Activated CD8-positive, alpha-beta memory T cell treated with anti-CD3 and anti-CD28 coated beads for 24 hours (primary cell): ENCODE results near the gene MRPS26.
A peak's percentile ranks its signal among the peaks of the same experiment; 100 is the strongest.

Experiments
- DNase-seq: peaks from one replicate; pipeline ENCODE4 v3.0.0-alpha.2; 2020

MRPS26 gene

DNA sequence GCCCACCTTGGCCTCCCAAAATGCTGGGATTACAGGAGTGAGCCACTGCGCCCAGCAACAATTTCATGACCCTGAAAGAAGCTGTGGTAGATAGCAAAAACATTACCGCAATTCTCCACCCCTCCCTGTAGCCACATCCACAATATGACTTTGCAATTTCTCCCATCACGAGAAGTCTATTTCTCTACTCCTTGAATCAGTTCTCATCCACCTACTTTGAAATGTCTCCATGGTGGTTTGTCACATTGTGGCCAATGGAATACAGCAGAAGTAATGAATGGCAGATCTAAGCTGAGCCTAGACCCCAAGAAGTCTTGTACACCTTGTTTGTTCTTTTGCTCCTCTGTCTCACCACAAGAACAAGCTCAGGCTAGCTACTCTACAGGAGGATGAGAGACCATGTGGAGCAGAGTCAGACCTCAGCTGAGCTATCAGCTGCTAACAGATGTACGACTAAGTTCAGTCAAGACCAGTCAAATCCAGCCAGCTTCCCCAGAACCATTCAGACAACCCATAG is 31.8 kb downstream of the MRPS26 start:
- no peak for DNase-seq

GRCh38 chr20:3080939-3081388 is 35.1 kb downstream of the MRPS26 start:
- DNase-seq, result no peak

- no peak for DNase-seq
Measured at GRCh38 chr20:3081641-3082040, 35.8 kb downstream of the MRPS26 start.

DNA sequence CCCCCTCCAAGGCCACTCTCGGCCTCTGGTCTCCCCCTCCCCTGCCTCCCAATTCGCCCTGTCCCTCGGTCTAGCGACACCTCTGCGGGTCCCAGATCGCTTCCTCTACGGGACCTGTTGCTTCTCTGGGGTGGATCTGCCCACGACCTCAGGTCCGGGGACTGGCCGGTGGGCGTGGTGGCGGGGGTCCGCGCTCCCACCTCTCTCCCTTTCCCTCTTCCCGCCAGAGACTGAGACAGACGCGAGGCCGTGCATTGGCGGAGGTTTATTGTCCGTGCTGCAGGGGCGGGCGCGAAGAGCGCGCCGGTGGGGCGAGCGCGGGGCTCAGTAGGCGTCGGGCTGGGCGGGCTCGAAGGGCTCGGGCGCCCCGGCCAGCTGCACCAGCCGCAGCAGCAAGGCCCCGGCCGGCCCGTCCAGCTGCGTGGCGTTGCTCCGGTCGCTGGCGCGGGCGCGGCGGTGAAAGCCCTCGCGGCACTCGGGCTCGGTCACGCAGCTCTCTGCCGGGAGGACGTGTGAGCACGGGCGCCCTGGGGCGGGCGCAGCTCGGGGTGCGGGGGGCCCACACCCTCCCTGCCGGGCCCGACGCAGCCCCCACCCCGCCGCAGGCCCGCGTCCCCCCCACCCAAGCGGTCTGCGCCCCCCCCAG is 36.6 kb downstream of the MRPS26 start:
- no peak for DNase-seq

GRCh38 chr20:3082955-3083952 is 37.4 kb downstream of the MRPS26 start:
- DNase-seq, result no peak

- DNase-seq, result no peak
Measured at GRCh38 chr20:3084283-3084985, 38.6 kb downstream of the MRPS26 start, which contains the start of gene AVP. AVP (minus strand) TSS chr20:3084724; CDS start chr20:3084674, 50 bp downstream.

- DNase-seq, result no peak
Measured at GRCh38 chr20:3084986-3085360, 39.1 kb downstream of the MRPS26 start.

DNA sequence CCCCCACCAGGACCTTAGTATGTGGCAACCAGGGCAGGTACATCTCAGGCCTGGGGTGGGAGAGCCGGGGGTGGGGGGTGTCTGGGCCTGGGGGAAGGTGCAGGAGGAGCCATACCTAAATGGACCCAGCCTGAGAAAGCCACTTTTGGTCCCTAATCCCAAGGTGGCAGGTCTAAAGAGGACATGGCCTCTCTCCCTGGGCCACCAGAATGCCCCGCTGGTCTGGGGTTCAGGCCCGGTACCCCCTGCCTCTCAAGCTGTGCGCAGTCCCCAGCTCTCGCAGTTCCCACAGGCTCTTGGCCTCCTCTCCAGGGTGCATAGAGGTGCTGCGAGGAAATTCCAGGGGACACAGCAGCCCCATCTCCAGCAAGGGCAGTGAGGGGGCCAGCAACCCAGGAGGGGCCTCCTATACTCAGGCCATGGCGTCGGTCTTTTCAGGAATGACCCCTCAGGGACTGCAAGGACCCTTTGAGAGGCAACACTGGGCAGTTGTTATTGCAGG is 39.8 kb downstream of the MRPS26 start:
- no peak for DNase-seq

- DNase-seq, result no peak
Measured at GRCh38 chr20:3088031-3088430, 42.2 kb downstream of the MRPS26 start.

- DNase-seq, result no peak
Measured at GRCh38 chr20:3090565-3090964, 44.7 kb downstream of the MRPS26 start.

DNA sequence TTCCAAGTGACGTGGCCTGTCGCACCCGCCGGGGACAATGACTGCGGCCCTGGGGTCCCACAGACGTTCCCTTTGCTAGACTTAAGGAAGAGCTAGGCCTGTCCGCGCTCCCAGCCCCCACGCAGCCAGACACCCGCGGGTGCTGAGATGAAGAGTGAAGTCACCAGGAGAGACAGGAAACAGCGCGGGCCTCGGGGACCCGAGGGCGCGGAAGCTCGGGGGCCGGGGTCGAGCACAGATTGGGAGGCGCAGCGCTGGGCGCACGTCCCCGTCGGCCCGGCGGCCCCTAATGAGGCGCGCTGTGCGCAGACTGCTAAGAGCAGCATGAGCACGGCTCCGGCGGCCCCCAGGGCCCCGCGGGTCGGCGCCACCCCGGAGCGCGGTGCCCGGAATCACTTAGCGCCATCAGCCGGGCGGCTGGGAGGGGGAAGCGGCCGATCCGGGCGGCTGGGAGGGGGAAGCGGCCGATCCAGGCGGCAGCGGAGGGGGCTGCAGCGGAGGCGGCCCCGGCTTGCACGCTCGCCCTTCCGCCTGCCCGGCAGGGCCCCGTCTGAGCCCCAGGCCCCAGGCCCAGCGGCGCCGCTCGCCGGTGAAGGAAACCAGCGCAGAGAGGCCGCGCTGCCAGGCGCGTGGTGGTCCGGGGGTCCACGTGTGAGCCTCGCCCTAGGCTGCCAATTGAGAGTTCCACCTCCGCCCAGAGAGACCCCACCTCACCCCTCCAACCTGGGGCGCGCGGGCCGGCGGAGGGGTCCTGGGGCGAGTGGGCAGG is 46.9 kb downstream of the MRPS26 start:
- peak; percentile 81 for DNase-seq

GRCh38 chr20:3093861-3094361 is 48.1 kb downstream of the MRPS26 start:
- DNase-seq, result no peak

GRCh38 chr20:3094848-3095629 is 49.2 kb downstream of the MRPS26 start:
- DNase-seq, result no peak
